Immature natural killer cell (primary cell): ENCODE data around the gene FLOT1. TPM values are rescaled to one million over a fixed set of nuclear protein-coding genes. Genes with fewer than 3 reads are reported as not detected.
A peak's percentile ranks its signal among the peaks of the same experiment; 100 is the strongest.

Experiments used
- DNase-seq, 3 donors: peaks; one replicate each; pipeline ENCODE4 v3.0.0; 2022; ENCODE audit warnings: mixed read lengths in 1 of 3
- H3K27ac Mint-ChIP-seq, 6 donors: one replicate each; pipeline ENCODE4 v1.8.0; 2020; ENCODE audit warnings: mixed read lengths in 6 of 6, mild to moderate bottlenecking in 5 of 6, inconsistent platforms in 4 of 6, moderate library complexity in 3 of 6
- H3K27me3 Mint-ChIP-seq, 3 donors: one replicate each; pipeline ENCODE4 v1.8.0; 2020 to 2021; ENCODE audit warnings: low read depth in 3 of 3, mild to moderate bottlenecking in 3 of 3, mixed read lengths in 3 of 3, moderate library complexity in 3 of 3, inconsistent platforms in 1 of 3
- H3K36me3 Mint-ChIP-seq, 3 donors: one replicate each; pipeline ENCODE4 v1.8.0; 2020; ENCODE audit warnings: mixed read lengths in 3 of 3, inconsistent platforms in 2 of 3, mild to moderate bottlenecking in 2 of 3
- H3K4me1 Mint-ChIP-seq, 2 donors: one replicate each; pipeline ENCODE4 v1.8.0; 2020; ENCODE audit warnings: inconsistent platforms in 2 of 2, mild to moderate bottlenecking in 2 of 2, mixed read lengths in 2 of 2, moderate library complexity in 1 of 2
- H3K4me3 Mint-ChIP-seq, 5 donors: one replicate each; pipeline ENCODE4 v1.8.0; 2020; ENCODE audit warnings: mild to moderate bottlenecking in 5 of 5, mixed read lengths in 5 of 5, inconsistent platforms in 3 of 5, moderate library complexity in 3 of 5
- H3K9me3 Mint-ChIP-seq, 6 donors: one replicate each; pipeline ENCODE4 v1.8.0; 2020; ENCODE audit warnings: mild to moderate bottlenecking in 6 of 6, mixed read lengths in 6 of 6, inconsistent platforms in 4 of 6, moderate library complexity in 3 of 6
- polyA plus RNA-seq, 3 donors: library from polyadenylated mRNA; unstranded; fragments of 300-500 nt; fragmentation: Illumina TruSeq; gene quantifications; one replicate each; pipeline ENCODE4 v1.2.3, GENCODE V29; 2021

FLOT1 gene
- polyA plus RNA-seq, 3 donors from 2014 or later = 148 to 214 (median 174) TPM

GRCh38 chr6:30709101-30709868 is 33.2 kb downstream of the FLOT1 start:
- Mint-ChIP-seq H3K4me3 (no peak overlapping the region), H3K9me3 (no peaks in the 10 kb centered on the region), H3K27ac (peak overlapping the region in 3 of 6 donors; percentile 9 to 54 (median 14)), H3K27me3 (peaks cover 0 to 2% (median 1%) of the 10 kb centered on the region in 3 donors), H3K36me3 (peaks cover 19 to 54% (median 38%) of the 10 kb centered on the region in 3 donors), H3K4me1 (peaks cover 32 to 33% of the 10 kb centered on the region in 2 donors)
- DNase-seq = no peak

- Mint-ChIP-seq H3K4me1 (peaks cover 18 to 19% of the 10 kb centered on the region in 2 donors), H3K9me3 (no peaks in the 10 kb centered on the region), H3K27ac (peak overlapping the region in 1 of 6 donors; percentile 62), H3K4me3 (no peak overlapping the region), H3K36me3 (peaks cover 27 to 62% (median 42%) of the 10 kb centered on the region in 3 donors), H3K27me3 (peaks cover 0 to 2% (median 1%) of the 10 kb centered on the region in 3 donors)
- no peak for DNase-seq
Observed at GRCh38 chr6:30707281-30707850, 35.1 kb downstream of the FLOT1 start.

DNA sequence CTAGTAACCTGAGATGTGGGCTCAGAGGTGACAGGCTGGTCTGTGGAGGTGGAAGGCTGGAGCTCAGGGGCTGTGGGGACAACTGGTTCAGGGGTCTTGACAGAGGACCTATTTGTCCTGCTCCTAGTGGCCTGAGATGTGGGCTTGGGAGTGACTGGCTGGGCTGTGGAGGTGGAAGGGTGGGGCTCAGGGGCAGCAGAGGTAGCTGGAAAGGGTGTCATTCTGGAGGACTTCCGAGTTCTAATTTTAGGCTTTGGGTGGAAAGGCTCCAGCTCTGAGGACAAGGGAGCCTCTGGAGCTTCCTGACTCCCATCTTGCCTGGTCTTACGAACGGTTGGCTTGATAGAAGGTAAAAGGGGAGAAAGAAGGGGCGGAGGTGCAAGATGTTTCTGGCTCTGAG is 36.9 kb downstream of the FLOT1 start:
- H3K27ac Mint-ChIP-seq = peak overlapping the region in 2 of 6 donors; percentile 12 to 46
- peaks cover 27 to 57% (median 34%) of the 10 kb centered on the region in 3 donors for H3K36me3 Mint-ChIP-seq
- H3K4me3 Mint-ChIP-seq = no peak overlapping the region
- H3K9me3 Mint-ChIP-seq = no peaks in the 10 kb centered on the region
- DNase-seq = no peak
- H3K27me3 Mint-ChIP-seq = peaks cover 0 to 3% (median 1%) of the 10 kb centered on the region in 3 donors
- peaks cover under 1 to 1% of the 10 kb centered on the region in 2 donors for H3K4me1 Mint-ChIP-seq

- Mint-ChIP-seq H3K27ac (peak overlapping the region in 3 of 6 donors; percentile 42 to 68 (median 48)), H3K9me3 (no peaks in the 10 kb centered on the region), H3K27me3 (peaks cover 0 to 3% (median 1%) of the 10 kb centered on the region in 3 donors), H3K4me1 (no peaks in the 10 kb centered on the region), H3K36me3 (peaks cover 27 to 61% (median 34%) of the 10 kb centered on the region in 3 donors), H3K4me3 (no peak overlapping the region)
- DNase-seq = no peak
Observed at GRCh38 chr6:30703821-30704220, 38.7 kb downstream of the FLOT1 start.

- H3K36me3 Mint-ChIP-seq = peaks cover 25 to 59% (median 32%) of the 10 kb centered on the region in 3 donors
- no peak for DNase-seq
Observed at GRCh38 chr6:30703011-30703410, 39.5 kb downstream of the FLOT1 start.

DNA sequence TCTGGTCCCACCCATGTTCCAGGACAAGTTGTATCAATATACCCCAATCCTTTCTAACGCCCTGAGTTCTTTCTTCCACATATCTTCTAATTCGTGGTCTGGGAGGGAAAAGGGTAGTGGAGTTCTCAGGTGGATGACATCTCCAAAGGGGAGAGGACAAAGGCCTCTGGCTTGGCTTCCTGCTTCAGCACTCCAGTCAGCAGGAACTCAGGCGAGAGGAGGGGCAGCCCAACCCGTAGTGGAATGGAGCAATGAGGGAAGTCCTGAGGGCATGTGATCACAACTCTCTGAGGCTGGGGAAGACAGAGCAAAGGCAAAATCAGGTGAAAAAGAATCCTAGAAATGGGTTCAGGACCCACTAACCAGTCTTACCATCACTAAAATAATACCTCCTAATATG is 42.1 kb downstream of the FLOT1 start:
- no peak overlapping the region for H3K4me3 Mint-ChIP-seq
- no peaks in the 10 kb centered on the region for H3K4me1 Mint-ChIP-seq
- peaks cover 0 to 2% (median 0%) of the 10 kb centered on the region in 3 donors for H3K27me3 Mint-ChIP-seq
- H3K27ac Mint-ChIP-seq = no peak overlapping the region
- no peaks in the 10 kb centered on the region for H3K9me3 Mint-ChIP-seq
- DNase-seq = no peak
- peaks cover 15 to 42% (median 17%) of the 10 kb centered on the region in 3 donors for H3K36me3 Mint-ChIP-seq

More at GRCh38 chr6:30703011-30703410, 39.5 kb downstream of the FLOT1 start:
- Mint-ChIP-seq H3K9me3 (no peaks in the 10 kb centered on the region), H3K27me3 (peaks cover 0 to 3% (median 1%) of the 10 kb centered on the region in 3 donors), H3K4me1 (no peaks in the 10 kb centered on the region), H3K4me3 (no peak overlapping the region), H3K27ac (peak overlapping the region in 2 of 6 donors; percentile 1 to 82)

DNA sequence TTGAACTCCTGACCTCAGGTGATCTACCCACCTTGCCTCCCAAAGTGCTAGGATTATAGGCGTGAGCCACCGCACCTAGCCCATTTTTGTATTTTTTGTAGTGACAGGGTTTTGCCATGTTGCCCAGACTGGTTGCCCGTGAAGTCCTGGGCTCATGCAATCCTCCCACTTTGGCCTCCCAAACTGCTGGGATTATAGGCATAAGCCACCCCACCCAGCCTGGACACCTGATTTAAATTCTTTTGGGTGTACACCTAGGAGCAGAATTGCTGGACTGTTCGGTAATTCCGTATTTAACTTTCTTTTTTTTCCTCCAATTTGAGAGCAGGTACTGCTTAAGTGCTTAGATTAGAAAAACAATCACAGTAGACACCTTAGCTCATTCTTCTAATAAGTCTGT is 46.1 kb downstream of the FLOT1 start:
- Mint-ChIP-seq H3K27ac (no peak overlapping the region), H3K4me1 (peaks cover 2% of the 10 kb centered on the region in 2 donors), H3K36me3 (peaks cover 0 to 8% (median 0%) of the 10 kb centered on the region in 3 donors), H3K27me3 (no peaks in the 10 kb centered on the region), H3K4me3 (no peak overlapping the region), H3K9me3 (no peaks in the 10 kb centered on the region)
- DNase-seq = no peak

- Mint-ChIP-seq H3K9me3 (no peaks in the 10 kb centered on the region), H3K27ac (peak overlapping the region; percentile 61 to 83 (median 76)), H3K27me3 (peaks cover 0 to 4% (median 2%) of the 10 kb centered on the region in 3 donors), H3K4me3 (peak overlapping the region; percentile 77 to 89 (median 84)), H3K36me3 (peaks cover 0 to under 1% (median 0%) of the 10 kb centered on the region in 3 donors), H3K4me1 (peaks cover 42 to 43% of the 10 kb centered on the region in 2 donors)
- DNase-seq = no peak
Observed at GRCh38 chr6:30691208-30691847, 51.2 kb downstream of the FLOT1 start.

- Mint-ChIP-seq H3K4me1 (peaks cover 42 to 44% of the 10 kb centered on the region in 2 donors), H3K27me3 (peaks cover 0 to 5% (median 5%) of the 10 kb centered on the region in 3 donors), H3K36me3 (peaks cover 0 to 4% (median 0%) of the 10 kb centered on the region in 3 donors), H3K27ac (peak within 1 kb of the TSS; percentile 74 to 94 (median 84)), H3K4me3 (peak within 1 kb of the TSS; percentile 77 to 89 (median 84)), H3K9me3 (no peaks in the 10 kb centered on the region)
- peak; percentile 57 to 65 (median 58) for DNase-seq
Observed at GRCh38 chr6:30690403-30691207, 51.9 kb downstream of the FLOT1 start, which contains the start of gene NRM. NRM (minus strand) TSS chr6:30690984; CDS start chr6:30690974, 10 bp downstream.

DNA sequence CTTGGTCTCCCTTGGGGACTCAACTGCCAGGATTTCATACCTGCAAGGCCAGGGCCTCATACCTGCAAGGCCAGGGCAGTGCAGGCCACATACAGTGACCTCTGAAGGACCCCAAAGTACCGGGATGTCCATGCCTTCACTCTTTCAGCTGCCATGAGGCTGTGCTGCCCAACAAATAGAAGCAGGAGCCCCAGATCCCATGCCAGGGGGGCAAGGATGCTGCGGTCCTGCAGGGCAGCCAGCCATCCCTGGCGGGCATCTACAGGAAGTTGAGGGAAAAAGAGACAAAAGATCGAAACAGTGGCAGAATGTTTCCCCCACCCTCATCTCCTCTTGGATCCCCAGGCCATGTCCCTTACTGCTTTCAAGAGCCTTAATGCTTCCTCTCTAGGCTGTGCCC is 52.5 kb downstream of the FLOT1 start:
- Mint-ChIP-seq H3K9me3 (no peaks in the 10 kb centered on the region), H3K4me3 (peak overlapping the region; percentile 77 to 89 (median 81)), H3K27ac (peak overlapping the region; percentile 74 to 94 (median 82)), H3K36me3 (peaks cover 4 to 10% (median 6%) of the 10 kb centered on the region in 3 donors), H3K4me1 (peaks cover 49 to 50% of the 10 kb centered on the region in 2 donors), H3K27me3 (peaks cover 4 to 9% (median 7%) of the 10 kb centered on the region in 3 donors)
- no peak for DNase-seq

DNA sequence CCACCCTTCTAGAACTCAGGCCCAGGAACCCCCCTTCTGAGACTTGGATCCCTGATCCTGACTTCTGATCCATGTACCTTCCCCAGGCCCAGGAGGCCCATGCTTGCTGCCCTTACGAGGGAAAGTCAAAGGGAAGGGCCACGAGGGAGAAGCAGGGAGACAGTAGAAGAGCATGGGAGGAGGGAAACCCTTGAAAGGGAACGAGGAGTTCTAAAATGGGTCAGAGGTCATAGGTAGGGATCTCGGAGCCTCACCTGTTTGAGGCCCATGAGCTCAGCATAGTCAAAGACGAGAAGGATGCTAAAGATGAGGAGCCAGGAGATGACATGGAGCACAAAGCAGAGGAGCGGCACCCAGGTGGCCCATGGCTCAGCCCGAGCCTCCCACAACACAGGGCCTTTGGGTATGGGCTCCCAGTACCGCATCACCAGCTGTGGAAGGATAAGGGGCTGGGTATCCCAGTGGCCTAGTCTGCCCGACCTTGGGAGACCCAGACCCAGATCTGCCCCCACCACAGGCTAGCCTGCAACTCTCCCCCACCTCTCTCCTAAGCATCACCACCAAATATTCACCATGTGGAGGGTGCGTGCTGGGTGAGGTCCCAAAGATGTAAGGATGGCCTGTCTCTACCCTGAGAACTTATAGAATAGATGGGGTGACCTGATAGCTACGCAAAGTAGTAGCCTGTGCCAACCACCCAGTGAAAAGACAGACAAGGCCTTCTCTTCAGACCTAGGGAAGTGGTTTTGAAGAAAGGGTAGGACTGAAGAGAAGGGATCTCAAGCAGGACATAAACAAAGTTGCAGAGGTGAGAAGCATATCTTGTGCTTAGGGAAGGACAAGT is 53.2 kb downstream of the FLOT1 start:
- peaks cover 49 to 52% of the 10 kb centered on the region in 2 donors for H3K4me1 Mint-ChIP-seq
- no peak for DNase-seq
- peak overlapping the region; percentile 79 to 99 (median 94) for H3K27ac Mint-ChIP-seq
- H3K4me3 Mint-ChIP-seq = peak overlapping the region; percentile 62 to 100 (median 81)
- H3K36me3 Mint-ChIP-seq = peaks cover 6 to 12% (median 9%) of the 10 kb centered on the region in 3 donors
- peaks cover 7 to 12% (median 8%) of the 10 kb centered on the region in 3 donors for H3K27me3 Mint-ChIP-seq
- H3K9me3 Mint-ChIP-seq = no peaks in the 10 kb centered on the region

GRCh38 chr6:30688569-30688968 is 53.9 kb downstream of the FLOT1 start:
- Mint-ChIP-seq H3K36me3 (peaks cover 11 to 13% (median 12%) of the 10 kb centered on the region in 3 donors), H3K9me3 (no peaks in the 10 kb centered on the region), H3K4me3 (peak overlapping the region; percentile 98 to 100 (median 99)), H3K4me1 (peaks cover 52 to 53% of the 10 kb centered on the region in 2 donors), H3K27ac (peak overlapping the region; percentile 87 to 99 (median 94)), H3K27me3 (peaks cover 7 to 13% (median 11%) of the 10 kb centered on the region in 3 donors)
- DNase-seq = no peak
